Spleen (tissue), 7 donors: ENCODE results near the gene CPNE7.

Experiments
- CTCF ChIP-seq, 11 experiments: fragments of 200-600 bp in 7 of 11; fragments of 450-650 bp in 4 of 11; sonication (generic) in 4 of 11; IDR thresholded peaks in 8 of 11; conservative IDR thresholded peaks in 3 of 11; 1 replicate in 7 of 11; 2 replicates in 4 of 11; pipeline versions ENCODE4 v1.4.0 to v1.8.0; 2016 to 2021; ENCODE audit warnings: antibody characterized with exemption in 11 of 11, inconsistent platforms in 4 of 11, mild to moderate bottlenecking in 1 of 11
- POLR2AphosphoS5 ChIP-seq, 3 donors: sonication (generic); formaldehyde crosslinking; IDR thresholded peaks; one replicate each; pipeline ENCODE4 v1.5.1; 2017; ENCODE audit warnings: antibody characterized with exemption in 3 of 3
- donor health status: DM: no; HTN: no; CAD: no; lungs with moderate emphysema.
- donor health status: DM: no; HTN: no; CAD: no.
- donor health status: DM: no; HTN: no; CAD: no.

- TF ChIP-seq CTCF (IDR thresholded peaks at IDR 0.05 in 8 of 11, conservative IDR thresholded peaks at IDR 0.05 in 3 of 11) (no peak), POLR2AphosphoS5 (IDR thresholded peaks at IDR 0.05) (no peak)
Measured at GRCh38 chr16:89572485-89573205, 2.9 kb upstream of the CPNE7 start.
